ENCODE measurements around the gene FPR2. TPM values are rescaled to one million over a fixed set of nuclear protein-coding genes. Genes with fewer than 3 reads are reported as not detected.

FPR2 gene
- total and polyA plus RNA-seq, 9 of the 15 experiments (the other 6 are each of a cell fraction or from before 2014, with no cell fraction given): 0.03 to 0.15 (median 0.07) TPM; not detected in 6

DNA sequence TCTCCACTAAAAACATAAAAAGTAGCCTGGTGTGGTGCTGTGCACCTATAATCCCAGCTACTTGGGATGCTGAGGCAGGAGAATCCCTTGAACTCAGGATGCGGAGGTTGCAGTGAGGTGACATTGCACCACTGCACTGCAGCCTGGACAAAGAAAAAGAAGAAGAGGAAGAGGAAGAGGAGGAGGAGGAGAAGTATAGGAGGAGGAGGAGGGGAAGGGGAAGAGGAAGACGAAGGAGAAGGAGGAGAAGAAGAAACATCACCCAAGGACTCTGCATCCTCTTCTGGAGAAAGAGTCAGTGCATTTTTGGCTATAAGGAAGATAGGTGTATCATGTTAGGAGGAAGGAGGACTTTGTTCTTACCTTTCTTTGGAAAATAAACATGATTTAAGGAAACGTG lies 21.0 kb downstream of the FPR2 start:
- Histone ChIP-seq H3K36me3 (ENCODE audit: control insufficient read depth, insufficient read depth, low read length) (no peaks in the 10 kb centered on the region), H3K27me3 (ENCODE audit: control insufficient read depth in 2 of 2, insufficient read depth in 2 of 2, low read length in 2 of 2) (no peaks in the 10 kb centered on the region), H3K27ac (ENCODE audit: extremely low read depth, low read depth, low read length) (no peak overlapping the region), H3K9me3 (replicated peaks; ENCODE audit: control insufficient read depth, insufficient read depth, low read depth, low read length) (no peaks in the 10 kb centered on the region), H3K4me3 (no peak overlapping the region), H2AFZ (ENCODE audit: low read depth, low read length) (no peak overlapping the region), H3K4me1 (replicated peaks in 1 of 2; ENCODE audit: control insufficient read depth in 2 of 2, insufficient read depth in 2 of 2, low read length in 2 of 2) (peaks cover 15 to 61% of the 10 kb centered on the region in 2 experiments), H3K79me2 (ENCODE audit: control insufficient read depth, insufficient read depth, low read length) (no peaks in the 10 kb centered on the region), H3K4me2 (ENCODE audit: insufficient read depth, low read length) (no peak overlapping the region), H4K20me1 (replicated peaks; ENCODE audit: control insufficient read depth, insufficient read depth, low read length) (no peaks in the 10 kb centered on the region), H3K9me1 (ENCODE audit: control insufficient read depth, insufficient read depth, low read length) (no peaks in the 10 kb centered on the region), H3K9ac (ENCODE audit: insufficient read depth in 1 of 2, low read depth in 2 of 2, low read length in 2 of 2) (no peak overlapping the region)
- FAIRE-seq: no peak
- in situ Hi-C loops (cut with MboI): loop anchor here (10.0 kb wide), 1 partner anchor 357 kb away; no protein-coding TSS in a partner anchor
- no peak for ATAC-seq
- no TSS peak for BruUV-seq (replicated peaks)
- POLR2A ChIA-PET: no interaction called here
- TF ChIP-seq, protein P1, sequence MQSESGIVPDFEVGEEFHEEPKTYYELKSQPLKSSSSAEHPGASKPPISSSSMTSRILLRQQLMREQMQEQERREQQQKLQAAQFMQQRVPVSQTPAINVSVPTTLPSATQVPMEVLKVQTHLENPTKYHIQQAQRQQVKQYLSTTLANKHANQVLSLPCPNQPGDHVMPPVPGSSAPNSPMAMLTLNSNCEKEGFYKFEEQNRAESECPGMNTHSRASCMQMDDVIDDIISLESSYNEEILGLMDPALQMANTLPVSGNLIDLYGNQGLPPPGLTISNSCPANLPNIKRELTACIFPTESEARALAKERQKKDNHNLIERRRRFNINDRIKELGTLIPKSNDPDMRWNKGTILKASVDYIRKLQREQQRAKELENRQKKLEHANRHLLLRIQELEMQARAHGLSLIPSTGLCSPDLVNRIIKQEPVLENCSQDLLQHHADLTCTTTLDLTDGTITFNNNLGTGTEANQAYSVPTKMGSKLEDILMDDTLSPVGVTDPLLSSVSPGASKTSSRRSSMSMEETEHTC (IDR thresholded peaks at IDR 0.05): no peak
- TF ChIP-seq NR4A1 (CRISPR knock-in tag; IDR thresholded peaks at IDR 0.05) (no peak), NR4A1 (tag; IDR thresholded peaks at IDR 0.05) (no peak), THRB (CRISPR knock-in tag; conservative IDR thresholded peaks at IDR 0.05) (0 out of 2 replicates have a peak, but pooled peaks have one; percentile 8), ELF4 (CRISPR knock-in tag; IDR thresholded peaks at IDR 0.05) (0 out of 2 replicates have a peak, but pooled peaks have one; percentile 33), DEAF1 (CRISPR knock-in tag; IDR thresholded peaks at IDR 0.05) (no peak), HDAC1 (IDR thresholded peaks at IDR 0.05) (peak in 1 of 2 experiments; percentile 24; a peak in 1 of 4 replicates), U2AF1 (optimal IDR thresholded peaks at IDR 0.05; ENCODE audit: low read depth, low read length) (no peak), ARID1B (IDR thresholded peaks at IDR 0.05) (peak; percentile 36; the same call in 1 of the 2 replicates)
- intact Hi-C loops (cut with micrococcal nuclease): loop anchor here (10.0 kb wide), 1 partner anchor 357 kb away; no protein-coding TSS in a partner anchor
- no peak for DNase-seq (ENCODE audit: extremely low read depth in 1 of 4, low spot score in 3 of 4)
- CTCF ChIA-PET (ENCODE audit: low intra/inter-chr PET ratio): no interaction called here
- 60% methylated on average over 3 of the region's 3 CpGs for WGBS (ENCODE audit: insufficient coverage, low coverage, missing lambda C conversion rate)

Measured in K562 (cell line).